Heart right ventricle (tissue), 16 donors: ENCODE data around the gene HOXC10. TPM values are rescaled to one million over a fixed set of nuclear protein-coding genes. Genes with fewer than 3 reads are reported as not detected.

Experiments used
- ATAC-seq, 8 donors: fragments of 200-7000 bp; cut with Tn5 transposase; one replicate each; pipeline ENCODE4 v1.9.1; 2020; ENCODE audit warnings: mild to moderate bottlenecking in 8 of 8, moderate library complexity in 8 of 8, moderate number of reproducible peaks in 1 of 8
- DNase-seq, 2 donors: peaks; one replicate each; pipeline ENCODE4 v3.0.0-alpha.2; 2020
- H3K27ac ChIP-seq, 10 donors: fragments of 200-600 bp; sonication (generic) in 2 of 10; one replicate each; pipeline versions ENCODE4 v1.5.0 to v1.8.0; 2020 to 2022; ENCODE audit warnings: mild to moderate bottlenecking in 3 of 10
- H3K27me3 ChIP-seq, 7 donors: fragments of 200-600 bp; one replicate each; pipeline ENCODE4 v1.8.0; 2021 to 2022; ENCODE audit warnings: mild to moderate bottlenecking in 2 of 7
- H3K36me3 ChIP-seq, 9 donors: fragments of 200-600 bp; sonication (generic) in 1 of 9; one replicate each; pipeline versions ENCODE4 v1.5.0 to v1.8.0; 2020 to 2022; ENCODE audit warnings: mild to moderate bottlenecking in 2 of 9
- H3K4me1 ChIP-seq, 9 donors: fragments of 200-600 bp; sonication (generic) in 1 of 9; one replicate each; pipeline versions ENCODE4 v1.5.0 to v1.8.0; 2020 to 2022; ENCODE audit warnings: mild to moderate bottlenecking in 4 of 9
- H3K4me3 ChIP-seq, 10 donors: fragments of 200-600 bp; sonication (generic) in 2 of 10; one replicate each; pipeline versions ENCODE4 v1.5.0 to v1.8.0; 2020 to 2022; ENCODE audit warnings: mild to moderate bottlenecking in 7 of 10, moderate library complexity in 2 of 10
- H3K9me3 ChIP-seq, 11 donors: fragments of 200-600 bp in 10 of 11; sonication (generic) in 2 of 11; one replicate each; pipeline versions ENCODE4 v1.5.0 to v1.8.0; 2013 to 2022; ENCODE audit warnings: mild to moderate bottlenecking in 2 of 11, control low read depth in 1 of 11, moderate library complexity in 1 of 11
- whole genome bisulfite sequencing, 2 donors: extraction: QIAGEN DNeasy Blood & Tissue Kit; methylation state at CpG; one replicate each; pipeline ENCODE4 v1.1.7; 2013; ENCODE audit warnings: inconsistent platforms in 1 of 2; 5-methylcytosine and 5-hydroxymethylcytosine counted together
- intact Hi-C, 10 donors: fragments of 100-400 bp; cut with DNase I; formaldehyde crosslinking; loops; one replicate each; pipeline versions ENCODE4 v1.11.1 to v1.14.2; 2022
- polyA plus RNA-seq, 2 donors: library from polyadenylated mRNA; stranded (reverse); fragments of 200-250 nt; gene quantifications; one replicate each; pipeline ENCODE4 v1.2.3, GENCODE V29; 2013
- total RNA-seq, 10 donors: library from RNA; stranded (reverse); fragmentation: NEBNext Ultra II Directional in 3 of 10; extraction: Animal tissue kit (Norgen Biotek cat#: 25700) in 3 of 10; gene quantifications; one replicate each; pipeline versions ENCODE4 v1.2.1 to v1.2.4, GENCODE V29; 2021 to 2023
- TF ChIP-seq, protein P1 (sequence below), 9 donors: fragments of 200-600 bp; sonication (generic) in 2 of 9; IDR thresholded peaks; one replicate each; pipeline versions ENCODE4 v1.5.0 to v1.8.0; 2021 to 2022; ENCODE audit warnings: antibody characterized with exemption in 9 of 9, mild to moderate bottlenecking in 5 of 9, moderate library complexity in 1 of 9
- donor health status: Arrhythmogenic right ventricular cardiomyopathy.
- donor health status: ischemic (EF 13 %, LVEDD 7.1; RV severe dilation, severe dysfunction).
- donor health status: healthy with polysubstance abuse.
- donor health status: DM: no; HTN: yes; CAD: no.
- donor health status: DM: no; HTN: no; CAD: no.
- donor health status: ischemic (EF 25% LVEDD 6.9; RV normal size, moderate dysfunction).
- donor health status: ischemic (EF 25% LVEDD 5.7; RV mildly dilated, moderate dysfunction).
- donor health status: healthy.
- donor health status: DM: yes; HTN: yes; CAD: no.
- donor health status: Ischemic cardiomyopathy.
- donor health status: ischemic (EF 35%, LVEDD 5.7; RV mildly dilated, moderate dysfunction).
- donor health status: nonischemic (EF 11% LVEDD 7.7; RV severe dilation, severe dysfunction).
- donor health status: DM: yes; HTN: yes; CAD: no.
- donor health status: PGD.
- donor health status: ischemic (EF 29% LVEDD 5.4; RV normal size, mild dysfunction).
- donor health status: nonischemic (EF 23%, LVEDD 6.1; RV moderate dilation, normal function).

HOXC10 gene
- total and polyA plus RNA-seq, 12 donors, result not detected

DNA sequence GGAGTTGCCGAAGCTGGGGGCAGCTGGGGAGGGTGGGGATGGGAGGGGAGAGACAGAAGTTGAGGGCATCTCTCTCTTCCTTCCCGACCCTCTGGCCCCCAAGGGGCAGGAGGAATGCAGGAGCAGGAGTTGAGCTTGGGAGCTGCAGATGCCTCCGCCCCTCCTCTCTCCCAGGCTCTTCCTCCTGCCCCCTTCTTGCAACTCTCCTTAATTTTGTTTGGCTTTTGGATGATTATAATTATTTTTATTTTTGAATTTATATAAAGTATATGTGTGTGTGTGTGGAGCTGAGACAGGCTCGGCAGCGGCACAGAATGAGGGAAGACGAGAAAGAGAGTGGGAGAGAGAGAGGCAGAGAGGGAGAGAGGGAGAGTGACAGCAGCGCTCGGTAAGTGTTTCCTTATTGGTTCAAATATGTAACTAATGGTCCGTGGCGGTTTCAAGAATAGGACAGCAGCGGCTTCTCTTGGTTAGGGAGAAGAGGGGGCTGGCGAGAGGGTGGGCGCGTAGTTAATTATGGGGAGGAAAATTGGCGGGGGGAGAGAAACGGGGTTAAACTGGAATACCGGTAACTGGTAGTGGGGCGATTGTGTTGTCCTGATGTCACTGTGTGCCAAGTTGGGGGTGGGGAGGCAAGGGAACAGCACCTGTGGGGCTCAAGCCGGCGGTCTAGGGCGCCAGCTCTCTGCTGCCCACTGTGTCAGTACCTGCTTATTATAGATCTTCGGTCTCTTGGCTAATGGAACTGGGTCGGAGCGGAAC is 32.3 kb downstream of the HOXC10 start:
- H3K9me3 ChIP-seq, result no peaks in the 10 kb centered on the region
- DNase-seq (no peak), ATAC-seq (peak; percentile 17 to 57 (median 46))
- H3K27ac ChIP-seq, result peak overlapping the region in 3 of 10 donors; percentile 6 to 50 (median 16)
- TF ChIP-seq, protein P1, sequence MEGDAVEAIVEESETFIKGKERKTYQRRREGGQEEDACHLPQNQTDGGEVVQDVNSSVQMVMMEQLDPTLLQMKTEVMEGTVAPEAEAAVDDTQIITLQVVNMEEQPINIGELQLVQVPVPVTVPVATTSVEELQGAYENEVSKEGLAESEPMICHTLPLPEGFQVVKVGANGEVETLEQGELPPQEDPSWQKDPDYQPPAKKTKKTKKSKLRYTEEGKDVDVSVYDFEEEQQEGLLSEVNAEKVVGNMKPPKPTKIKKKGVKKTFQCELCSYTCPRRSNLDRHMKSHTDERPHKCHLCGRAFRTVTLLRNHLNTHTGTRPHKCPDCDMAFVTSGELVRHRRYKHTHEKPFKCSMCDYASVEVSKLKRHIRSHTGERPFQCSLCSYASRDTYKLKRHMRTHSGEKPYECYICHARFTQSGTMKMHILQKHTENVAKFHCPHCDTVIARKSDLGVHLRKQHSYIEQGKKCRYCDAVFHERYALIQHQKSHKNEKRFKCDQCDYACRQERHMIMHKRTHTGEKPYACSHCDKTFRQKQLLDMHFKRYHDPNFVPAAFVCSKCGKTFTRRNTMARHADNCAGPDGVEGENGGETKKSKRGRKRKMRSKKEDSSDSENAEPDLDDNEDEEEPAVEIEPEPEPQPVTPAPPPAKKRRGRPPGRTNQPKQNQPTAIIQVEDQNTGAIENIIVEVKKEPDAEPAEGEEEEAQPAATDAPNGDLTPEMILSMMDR (IDR thresholded peaks at IDR 0.05), result no peak
- intact Hi-C loops, result loop anchor here in 1 of 10 donors (10.0 kb wide), 1 partner anchor 338 kb away; no protein-coding TSS in a partner anchor
- H3K4me1 ChIP-seq, result peaks cover 5 to 42% (median 31%) of the 10 kb centered on the region in 9 donors
- peaks cover 26 to 100% (median 96%) of the 10 kb centered on the region in 7 donors for H3K27me3 ChIP-seq
- peak overlapping the region; percentile 16 to 53 (median 49) for H3K4me3 ChIP-seq
- no peaks in the 10 kb centered on the region for H3K36me3 ChIP-seq
- WGBS, 2 donors, result 2 to 4% methylated on average over 24 of the region's 24 CpGs

DNA sequence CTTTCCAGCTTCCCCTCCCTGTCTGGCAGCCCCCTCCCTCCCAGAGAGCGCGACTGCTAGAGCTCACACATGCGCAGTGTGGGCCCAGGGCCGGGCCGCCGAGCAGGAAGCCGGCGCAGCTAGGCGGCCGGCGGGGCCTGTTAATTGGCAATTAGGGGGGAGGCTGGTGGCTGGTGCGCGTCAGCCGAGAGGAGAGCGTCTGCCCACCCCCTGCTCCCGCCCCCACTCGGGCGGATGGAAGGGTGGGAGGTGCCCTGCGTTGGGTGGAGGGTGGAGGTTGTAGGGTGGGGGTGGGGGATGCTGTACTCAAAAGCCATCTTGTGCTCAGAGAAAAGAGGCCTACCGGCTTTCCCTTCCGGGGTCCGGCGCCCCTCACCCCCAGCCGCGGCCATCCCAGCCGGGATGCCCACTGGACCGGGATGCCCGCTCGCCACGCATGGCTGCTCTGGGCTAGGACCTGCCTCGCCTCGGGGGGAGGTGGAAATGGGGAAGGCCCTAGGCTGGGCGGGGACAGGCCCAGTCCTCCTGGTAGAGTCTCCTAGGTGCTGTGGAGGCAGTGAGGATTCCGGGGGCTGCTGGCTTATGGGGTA is 33.0 kb downstream of the HOXC10 start:
- TF ChIP-seq, protein P1 (IDR thresholded peaks at IDR 0.05), result no peak
- Histone ChIP-seq H3K4me1 (peaks cover 5 to 42% (median 31%) of the 10 kb centered on the region in 9 donors), H3K4me3 (peak overlapping the region; percentile 16 to 53 (median 49)), H3K9me3 (no peaks in the 10 kb centered on the region), H3K36me3 (no peaks in the 10 kb centered on the region), H3K27ac (peak overlapping the region in 3 of 10 donors; percentile 6 to 50 (median 16)), H3K27me3 (peaks cover 22 to 100% (median 96%) of the 10 kb centered on the region in 7 donors)
- 8 to 11% methylated on average over 34 of the region's 34 CpGs for WGBS, 2 donors
- peak; percentile 80 to 89 (median 86) for ATAC-seq
- intact Hi-C loops, result loop anchor here in 1 of 10 donors (10.0 kb wide), 1 partner anchor 337 kb away; no protein-coding TSS in a partner anchor
- DNase-seq, result peak; percentile 40 to 75

DNA sequence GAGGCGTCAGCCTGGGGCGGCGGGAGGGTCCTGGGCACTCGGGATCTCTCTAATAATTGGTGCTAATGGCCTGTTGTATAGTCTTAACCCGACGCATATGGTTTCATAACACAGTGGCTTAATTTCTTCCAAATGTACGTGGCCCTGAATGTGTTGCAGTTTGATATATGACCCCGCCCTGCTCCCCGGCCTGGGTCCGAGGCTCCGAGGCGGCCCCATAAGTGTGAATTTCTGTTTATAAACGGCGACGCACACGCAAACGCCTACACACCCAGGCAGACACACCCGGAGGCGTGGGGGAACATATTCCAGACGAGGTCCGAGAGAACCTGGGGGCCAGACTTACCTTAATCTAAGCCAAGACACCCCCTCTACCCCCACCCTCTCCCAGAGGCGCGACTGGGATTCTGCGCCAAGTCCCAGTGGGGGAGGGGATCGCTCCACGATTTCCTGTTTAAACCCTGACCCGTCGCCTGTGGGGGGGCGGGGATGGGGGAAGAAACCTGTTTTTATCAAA is 33.6 kb downstream of the HOXC10 start:
- WGBS, 2 donors, result 38 to 41% methylated on average over 29 of the region's 29 CpGs
- H3K9me3 ChIP-seq, result no peaks in the 10 kb centered on the region

More for the DNA sequence above, 33.6 kb downstream of the HOXC10 start:
- no peak for ATAC-seq
- no peaks in the 10 kb centered on the region for H3K36me3 ChIP-seq
- DNase-seq, result no peak
- H3K27me3 ChIP-seq, result peaks cover 22 to 100% (median 96%) of the 10 kb centered on the region in 7 donors
- TF ChIP-seq, protein P1 (IDR thresholded peaks at IDR 0.05), result no peak
- no peak overlapping the region for H3K27ac ChIP-seq
- H3K4me1 ChIP-seq, result peaks cover 5 to 42% (median 31%) of the 10 kb centered on the region in 9 donors
- intact Hi-C loops, result loop anchor here in 1 of 10 donors (10.0 kb wide), 1 partner anchor 336 kb away; no protein-coding TSS in a partner anchor
- H3K4me3 ChIP-seq, result peak overlapping the region in 7 of 10 donors; percentile 40 to 53 (median 49)
